H9 (cell line): ENCODE data around the gene ITGA11. TPM values are rescaled to one million over a fixed set of nuclear protein-coding genes. Genes with fewer than 3 reads are reported as not detected.

Experiments
- DNase-seq: peaks from one replicate; pipeline ENCODE4 v3.0.0-alpha.2; 2017
- H2AFZ ChIP-seq: one replicate; pipeline ENCODE4 v1.6.1; 2013; ENCODE audit warnings: mild to moderate bottlenecking, low read length, control low read depth, moderate library complexity
- H2AK5ac ChIP-seq: 2 replicates; pipeline ENCODE4 v1.6.1; 2013; ENCODE audit warnings: low read length, control low read depth, mixed read lengths; ENCODE audit not compliant: insufficient read length
- H2BK120ac ChIP-seq: one replicate; pipeline ENCODE4 v1.6.1; 2013; ENCODE audit warnings: low read depth, mild to moderate bottlenecking, low read length, control low read depth, inconsistent platforms; ENCODE audit not compliant: poor library complexity, severe bottlenecking
- H2BK12ac ChIP-seq: 2 replicates; pipeline ENCODE4 v1.6.1; 2013; ENCODE audit warnings: low read length, control low read depth, mixed read lengths, low read depth; ENCODE audit not compliant: insufficient read length
- H2BK15ac ChIP-seq: 2 replicates; pipeline ENCODE4 v1.6.1; 2013; ENCODE audit warnings: low read depth, low read length, control low read depth
- H2BK20ac ChIP-seq: one replicate; pipeline ENCODE4 v1.6.1; 2013; ENCODE audit warnings: low read depth, mild to moderate bottlenecking, low read length, control low read depth, inconsistent platforms; ENCODE audit not compliant: poor library complexity, severe bottlenecking
- H2BK5ac ChIP-seq: 2 replicates; pipeline ENCODE4 v1.6.1; 2013; ENCODE audit warnings: low read length, control low read depth, mixed read lengths; ENCODE audit not compliant: insufficient read length
- H3K14ac ChIP-seq: 2 replicates; pipeline ENCODE4 v1.6.1; 2013; ENCODE audit warnings: low read length, control low read depth; ENCODE audit not compliant: insufficient read depth
- H3K18ac ChIP-seq: 2 replicates; pipeline ENCODE4 v1.6.1; 2013; ENCODE audit warnings: low read depth, mild to moderate bottlenecking, mixed read lengths, low read length, control low read depth; ENCODE audit not compliant: insufficient read length
- H3K23ac ChIP-seq: 2 replicates; pipeline ENCODE4 v1.6.1; 2013; ENCODE audit warnings: low read length, control low read depth, mixed read lengths, low read depth; ENCODE audit not compliant: insufficient read length
- H3K23me2 ChIP-seq: 2 replicates; pipeline ENCODE4 v1.6.1; 2013; ENCODE audit warnings: low read depth, mild to moderate bottlenecking, mixed read lengths, low read length, control low read depth; ENCODE audit not compliant: insufficient read length, poor library complexity, severe bottlenecking
- H3K27ac ChIP-seq: 2 replicates; pipeline ENCODE4 v1.5.1; 2013; ENCODE audit warnings: low read length, control low read depth, mixed read lengths, low read depth; ENCODE audit not compliant: insufficient read length
- H3K27me3 ChIP-seq: 2 replicates; pipeline ENCODE4 v1.6.1; 2013; ENCODE audit warnings: low read length, control low read depth, inconsistent platforms; ENCODE audit not compliant: insufficient read depth
- H3K4ac ChIP-seq: 2 replicates; pipeline ENCODE4 v1.6.1; 2013; ENCODE audit warnings: low read depth, mild to moderate bottlenecking, control low read depth, inconsistent platforms, low read length, moderate library complexity
- H3K4me1 ChIP-seq: 2 replicates; pipeline ENCODE4 v1.6.1; 2013; ENCODE audit warnings: low read length, control low read depth, inconsistent platforms; ENCODE audit not compliant: insufficient read depth
- H3K4me2 ChIP-seq: 2 replicates; pipeline ENCODE4 v1.6.1; 2013; ENCODE audit warnings: low read length, control low read depth, mixed read lengths; ENCODE audit not compliant: insufficient read length, insufficient read depth
- H3K56ac ChIP-seq: 2 replicates; pipeline ENCODE4 v1.6.1; 2013; ENCODE audit warnings: low read depth, mild to moderate bottlenecking, mixed read lengths, low read length, control low read depth; ENCODE audit not compliant: insufficient read length
- H3K79me1 ChIP-seq: 2 replicates; pipeline ENCODE4 v1.6.1; 2013; ENCODE audit warnings: low read depth, mild to moderate bottlenecking, moderate library complexity, low read length, control low read depth, inconsistent platforms; ENCODE audit not compliant: insufficient read depth, poor library complexity, severe bottlenecking
- H3K79me2 ChIP-seq: 2 replicates; pipeline ENCODE4 v1.6.1; 2013; ENCODE audit warnings: low read length, control low read depth, inconsistent platforms; ENCODE audit not compliant: insufficient read depth
- H3K9ac ChIP-seq: 2 replicates; pipeline ENCODE4 v1.6.1; 2013; ENCODE audit warnings: low read length, control low read depth, mixed read lengths; ENCODE audit not compliant: insufficient read length; ENCODE audit errors: extremely low read depth
- H3K9me3 ChIP-seq: one replicate; pipeline ENCODE4 v1.6.1; 2013; ENCODE audit warnings: low read depth, low read length, inconsistent platforms; ENCODE audit not compliant: control insufficient read depth
- H3T11ph ChIP-seq: one replicate; pipeline ENCODE4 v1.6.1; 2013; ENCODE audit warnings: mild to moderate bottlenecking, low read length, control low read depth, inconsistent platforms
- H4K20me1 ChIP-seq: one replicate; pipeline ENCODE4 v1.6.1; 2013; ENCODE audit not compliant: control insufficient read depth, insufficient read length, insufficient read depth
- H4K5ac ChIP-seq: 2 replicates; pipeline ENCODE4 v1.6.1; 2013; ENCODE audit warnings: low read depth, mild to moderate bottlenecking, mixed read lengths, low read length, control low read depth; ENCODE audit not compliant: insufficient read length
- H4K8ac ChIP-seq: replicated peaks from 2 replicates; pipeline ENCODE4 v1.6.1; 2013; ENCODE audit warnings: low read length, control low read depth, mixed read lengths, low read depth; ENCODE audit not compliant: insufficient read length
- H4K91ac ChIP-seq: 2 replicates; pipeline ENCODE4 v1.6.1; 2013; ENCODE audit warnings: low read depth, mild to moderate bottlenecking, moderate library complexity, mixed read lengths, low read length, control low read depth; ENCODE audit not compliant: insufficient read length
- H3K27ac Mint-ChIP-seq, 3 experiments: 2 replicates in 2 of 3; 3 replicates in 1 of 3; pipeline ENCODE4 v1.8.0; 2020 to 2021; ENCODE audit warnings: mixed read lengths in 3 of 3, mild to moderate bottlenecking in 1 of 3, moderate library complexity in 1 of 3
- H3K27me3 Mint-ChIP-seq: 2 replicates; pipeline ENCODE4 v1.8.0; 2021; ENCODE audit warnings: low read depth, mild to moderate bottlenecking, moderate library complexity, mixed read lengths
- H3K36me3 Mint-ChIP-seq, 3 experiments: 2 replicates in 2 of 3; 3 replicates in 1 of 3; pipeline ENCODE4 v1.8.0; 2020 to 2021; ENCODE audit warnings: low read depth in 3 of 3, mixed read lengths in 3 of 3; ENCODE audit not compliant: insufficient read depth in 1 of 3
- H3K4me1 Mint-ChIP-seq, 2 experiments: 2 replicates each; pipeline ENCODE4 v1.8.0; 2020; ENCODE audit warnings: mixed read lengths in 2 of 2
- H3K4me3 Mint-ChIP-seq, 2 experiments: 2 replicates in 1 of 2; 3 replicates in 1 of 2; pipeline ENCODE4 v1.8.0; 2020 to 2021; ENCODE audit warnings: mild to moderate bottlenecking in 2 of 2, mixed read lengths in 2 of 2, moderate library complexity in 1 of 2
- H3K9me3 Mint-ChIP-seq, 2 experiments: 2 replicates in 1 of 2; 3 replicates in 1 of 2; pipeline ENCODE4 v1.8.0; 2020; ENCODE audit warnings: mild to moderate bottlenecking in 2 of 2, mixed read lengths in 2 of 2, moderate library complexity in 1 of 2
- CTCF ChIP-seq: fragments of 200-600 bp; sonication (generic); conservative IDR thresholded peaks from 3 replicates; pipeline ENCODE4 v1.8.0; 2021; ENCODE audit warnings: antibody characterized with exemption, mild to moderate bottlenecking
- WGBS: extraction: QIAGEN DNeasy Blood & Tissue Kit; methylation state at CpG from one replicate; pipeline ENCODE4 v1.1.7; 2013; ENCODE audit warnings: missing lambda C conversion rate, low lambda C conversion rate, mixed read lengths; ENCODE audit not compliant: insufficient read length; ENCODE audit errors: extremely low coverage; 5-methylcytosine and 5-hydroxymethylcytosine counted together
- total RNA-seq: library from RNA; stranded (reverse); gene quantifications from 2 replicates; pipeline ENCODE4 v1.2.1, GENCODE V29; 2021

ITGA11 gene
- total RNA-seq, 1 experiment from 2014 or later: 0.07 TPM

- no peak overlapping the region for H3K27ac Mint-ChIP-seq
- no peak overlapping the region for H2BK12ac ChIP-seq
Measured at GRCh38 chr15:68440136-68440535, 8.2 kb upstream of the ITGA11 start.

More at GRCh38 chr15:68440136-68440535, 8.2 kb upstream of the ITGA11 start:
- Histone ChIP-seq H3K23ac (no peak overlapping the region), H2BK20ac (no peak overlapping the region), H2BK15ac (no peak overlapping the region), H3K79me2 (no peaks in the 10 kb centered on the region), H3K79me1 (no peaks in the 10 kb centered on the region), H2AFZ (no peak overlapping the region), H3K27ac (no peak overlapping the region), H3K9me3 (no peaks in the 10 kb centered on the region), H4K20me1 (no peaks in the 10 kb centered on the region), H3K4me2 (no peak overlapping the region), H3K56ac (no peak overlapping the region), H2BK5ac (no peak overlapping the region), H3K23me2 (no peaks in the 10 kb centered on the region), H4K8ac (no peak overlapping the region), H3K18ac (no peak overlapping the region), H3K27me3 (no peaks in the 10 kb centered on the region), H2BK120ac (no peak overlapping the region), H4K5ac (no peak overlapping the region), H3K9ac (no peak overlapping the region), H3K4ac (no peak overlapping the region), H3K14ac (no peak overlapping the region), H3T11ph (no peak overlapping the region), H2AK5ac (no peak overlapping the region), H3K4me1 (no peaks in the 10 kb centered on the region), H4K91ac (no peak overlapping the region)
- DNase-seq: peak; percentile 8
- H3K36me3 Mint-ChIP-seq: no peaks in the 10 kb centered on the region
- TF ChIP-seq CTCF: no peak
- H3K27me3 Mint-ChIP-seq: peaks cover 60% of the 10 kb centered on the region
- H3K4me1 Mint-ChIP-seq: peaks cover 6 to 8% of the 10 kb centered on the region in 2 experiments; a peak in 3 of 4 replicates
- no CpG with 5 or more reads among the region's 1 CpG for WGBS
- peaks cover 0 to 2% of the 10 kb centered on the region in 2 experiments; a peak in 1 of 5 replicates for H3K9me3 Mint-ChIP-seq
- H3K4me3 Mint-ChIP-seq: no peak overlapping the region
